ENCODE measurements around the gene ZNF786.

DNA sequence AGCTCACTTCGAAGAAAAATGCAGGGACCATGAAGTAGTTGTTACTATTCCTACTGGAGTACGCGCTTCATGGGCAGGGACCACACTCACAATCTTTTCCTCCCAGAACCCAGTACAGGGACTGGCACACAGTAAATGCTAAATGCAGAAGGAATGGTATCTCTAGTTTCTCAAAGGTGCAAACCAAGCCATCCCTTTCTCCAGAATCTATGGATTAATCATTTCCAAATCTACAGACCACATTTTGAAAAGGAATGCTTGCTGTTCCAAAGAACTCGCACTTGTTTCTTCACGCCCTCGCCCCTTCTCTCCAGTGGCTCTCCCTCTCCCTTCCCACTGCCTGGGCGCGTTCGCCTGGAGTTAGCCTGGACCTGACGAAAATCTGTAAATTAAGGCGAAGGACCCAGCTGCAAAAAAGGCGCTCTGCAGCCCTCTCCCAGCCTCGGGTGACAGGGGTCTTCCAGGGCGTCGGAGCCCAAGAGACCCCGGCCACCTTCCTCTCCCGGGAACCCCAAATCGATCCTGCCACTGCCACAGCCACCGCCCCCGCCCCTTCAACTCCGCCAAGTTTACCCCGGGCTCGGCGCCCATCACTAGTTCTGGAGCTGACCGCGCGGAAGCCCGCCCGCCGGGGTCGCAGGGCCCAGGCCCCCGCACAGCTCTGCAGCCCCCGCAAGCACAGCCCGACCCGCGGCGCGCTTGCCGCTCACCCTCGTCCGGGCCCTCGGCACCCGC, 62.7 kb downstream of the ZNF786 start:
- TF ChIP-seq, protein P1, sequence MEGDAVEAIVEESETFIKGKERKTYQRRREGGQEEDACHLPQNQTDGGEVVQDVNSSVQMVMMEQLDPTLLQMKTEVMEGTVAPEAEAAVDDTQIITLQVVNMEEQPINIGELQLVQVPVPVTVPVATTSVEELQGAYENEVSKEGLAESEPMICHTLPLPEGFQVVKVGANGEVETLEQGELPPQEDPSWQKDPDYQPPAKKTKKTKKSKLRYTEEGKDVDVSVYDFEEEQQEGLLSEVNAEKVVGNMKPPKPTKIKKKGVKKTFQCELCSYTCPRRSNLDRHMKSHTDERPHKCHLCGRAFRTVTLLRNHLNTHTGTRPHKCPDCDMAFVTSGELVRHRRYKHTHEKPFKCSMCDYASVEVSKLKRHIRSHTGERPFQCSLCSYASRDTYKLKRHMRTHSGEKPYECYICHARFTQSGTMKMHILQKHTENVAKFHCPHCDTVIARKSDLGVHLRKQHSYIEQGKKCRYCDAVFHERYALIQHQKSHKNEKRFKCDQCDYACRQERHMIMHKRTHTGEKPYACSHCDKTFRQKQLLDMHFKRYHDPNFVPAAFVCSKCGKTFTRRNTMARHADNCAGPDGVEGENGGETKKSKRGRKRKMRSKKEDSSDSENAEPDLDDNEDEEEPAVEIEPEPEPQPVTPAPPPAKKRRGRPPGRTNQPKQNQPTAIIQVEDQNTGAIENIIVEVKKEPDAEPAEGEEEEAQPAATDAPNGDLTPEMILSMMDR (conservative IDR thresholded peaks at IDR 0.05 in 1 of 2, IDR thresholded peaks at IDR 0.05 in 1 of 2; ENCODE audit: low read depth in 1 of 2, low read length in 2 of 2) = no peak
- no peak for TF ChIP-seq EZH2 (IDR thresholded peaks at IDR 0.05; ENCODE audit: low read length, missing control alignments)
